Fibroblast of upper back skin (primary cell): ENCODE measurements around the gene CTDP1.
"Not testable (repeated sequence)": the region's sequence is repeated elsewhere in the genome, so short reads cannot be mapped to it uniquely, and the experiment has no call there.

ENCODE experiments used
- DNase-seq: peaks from one replicate; pipeline ENCODE4 v3.0.0-alpha.2; 2013

The CTDP1 gene

GRCh38 chr18:79729611-79730010 lies 50.0 kb downstream of the CTDP1 start:
- DNase-seq, result no peak

- no peak for DNase-seq
Observed at GRCh38 chr18:79730804-79731203, 51.2 kb downstream of the CTDP1 start.

GRCh38 chr18:79731881-79732720 lies 52.5 kb downstream of the CTDP1 start:
- not testable (repeated sequence) for DNase-seq

- DNase-seq, result no peak
Observed at GRCh38 chr18:79732721-79733025, 53.1 kb downstream of the CTDP1 start.

GRCh38 chr18:79733135-79733701 lies 53.6 kb downstream of the CTDP1 start:
- no peak for DNase-seq

- no peak for DNase-seq
Observed at GRCh38 chr18:79733986-79734770, 54.6 kb downstream of the CTDP1 start.

- DNase-seq, result no peak
Observed at GRCh38 chr18:79735071-79735980, 55.7 kb downstream of the CTDP1 start.

GRCh38 chr18:79736230-79736629 lies 56.6 kb downstream of the CTDP1 start:
- DNase-seq, result no peak

GRCh38 chr18:79736846-79737245 lies 57.2 kb downstream of the CTDP1 start:
- no peak for DNase-seq

GRCh38 chr18:79737426-79737825 lies 57.8 kb downstream of the CTDP1 start:
- no peak for DNase-seq

- no peak for DNase-seq
Observed at GRCh38 chr18:79738041-79738461, 58.4 kb downstream of the CTDP1 start.

- no peak for DNase-seq
Observed at GRCh38 chr18:79738581-79739439, 59.2 kb downstream of the CTDP1 start.

- no peak for DNase-seq
Observed at GRCh38 chr18:79739440-79739778, 59.8 kb downstream of the CTDP1 start.

GRCh38 chr18:79740047-79740446 lies 60.4 kb downstream of the CTDP1 start:
- DNase-seq, result not testable (repeated sequence)

- DNase-seq, result no peak
Observed at GRCh38 chr18:79740521-79741361, 61.1 kb downstream of the CTDP1 start.

GRCh38 chr18:79741362-79741700 lies 61.7 kb downstream of the CTDP1 start:
- DNase-seq, result no peak

GRCh38 chr18:79742076-79742475 lies 62.5 kb downstream of the CTDP1 start:
- DNase-seq, result no peak

- no peak for DNase-seq
Observed at GRCh38 chr18:79744625-79745024, 65.0 kb downstream of the CTDP1 start.

- no peak for DNase-seq
Observed at GRCh38 chr18:79746730-79747129, 67.1 kb downstream of the CTDP1 start.

- no peak for DNase-seq
Observed at GRCh38 chr18:79747156-79747845, 67.7 kb downstream of the CTDP1 start.
